Transverse colon (tissue), 4 donors: ENCODE measurements around the gene RNF26. TPM values are rescaled to one million over a fixed set of nuclear protein-coding genes. Genes with fewer than 3 reads are reported as not detected.

Experiments used
- DNase-seq: peaks from one replicate; pipeline ENCODE4 v3.0.0-alpha.2; 2019
- H3K27ac ChIP-seq, 4 donors: fragments of 200-600 bp; sonication (generic); 2 replicates each; pipeline ENCODE4 v1.5.1; 2016 to 2018; ENCODE audit warnings: inconsistent platforms in 4 of 4
- H3K27me3 ChIP-seq: fragments of 200-600 bp; sonication (generic); 2 replicates; pipeline ENCODE4 v1.5.1; 2017; ENCODE audit warnings: inconsistent platforms
- H3K36me3 ChIP-seq, 4 donors: fragments of 200-600 bp; sonication (generic); 2 replicates each; pipeline ENCODE4 v1.5.1; 2017 to 2019; ENCODE audit warnings: inconsistent platforms in 4 of 4
- H3K4me1 ChIP-seq, 4 donors: fragments of 200-600 bp; sonication (generic); 2 replicates each; pipeline ENCODE4 v1.5.1; 2017 to 2020; ENCODE audit warnings: inconsistent platforms in 4 of 4
- H3K4me3 ChIP-seq, 4 donors: fragments of 200-600 bp; sonication (generic); 1 replicate in 1 of 4; 2 replicates in 3 of 4; pipeline versions ENCODE4 v1.5.1 to v1.6.1; 2017 to 2019; ENCODE audit warnings: inconsistent platforms in 4 of 4
- H3K9me3 ChIP-seq, 2 donors: fragments of 200-600 bp; sonication (generic); 2 replicates each; pipeline ENCODE4 v1.5.1; 2017 to 2019; ENCODE audit warnings: inconsistent platforms in 2 of 2
- EP300 ChIP-seq: sonication (generic); formaldehyde crosslinking; IDR thresholded peaks from one replicate; pipeline ENCODE4 v1.6.1; 2017; ENCODE audit warnings: antibody characterized with exemption, low read depth
- POLR2A ChIP-seq: fragments of 450-650 bp; IDR thresholded peaks from one replicate; pipeline ENCODE4 v1.6.1; 2016; ENCODE audit warnings: antibody characterized with exemption, mild to moderate bottlenecking, moderate library complexity
- POLR2AphosphoS5 ChIP-seq, 3 donors: sonication (generic); formaldehyde crosslinking; IDR thresholded peaks; one replicate each; pipeline ENCODE4 v1.6.1; 2016; ENCODE audit warnings: antibody characterized with exemption in 3 of 3
- WGBS, 2 donors: methylation state at CpG; one replicate each; pipeline ENCODE4 v1.1.5; 2018; ENCODE audit warnings: low coverage in 1 of 2; 5-methylcytosine and 5-hydroxymethylcytosine counted together
- in situ Hi-C, 4 donors: fragments of 200-750 bp; cut with MboI; loops; one replicate each; pipeline versions ENCODE4 v1.15.0 to v1.15.1; 2017; ENCODE audit warnings: low sequenced_read_pairs in 3 of 4, low pct_ligation_motif_present in 1 of 4, low pct_unique_long_range_greater_than_20kb in 1 of 4
- intact Hi-C: fragments of 100-400 bp; cut with DNase I; formaldehyde crosslinking; loops from one replicate; pipeline ENCODE4 v1.15.1; 2023; ENCODE audit warnings: low total_unique reads
- total RNA-seq, 4 donors: library from RNA; depleted of rRNA; stranded (reverse); fragments of >200 nt; gene quantifications; one replicate each; pipeline ENCODE4 v1.1.0, GENCODE V29; 2016
- TF ChIP-seq, protein P1 (sequence below), 5 experiments: fragments of 200-600 bp in 3 of 5; fragments of 450-650 bp in 2 of 5; sonication (generic) in 3 of 5; IDR thresholded peaks; 1 replicate in 2 of 5; 2 replicates in 3 of 5; pipeline ENCODE4 v1.5.1; 2016 to 2017; ENCODE audit warnings: antibody characterized with exemption in 5 of 5, inconsistent platforms in 3 of 5, mild to moderate bottlenecking in 2 of 5, moderate library complexity in 1 of 5

Gene RNF26
- total RNA-seq, 4 donors from 2014 or later: 10.0 to 27.3 (median 13.9) TPM

DNA sequence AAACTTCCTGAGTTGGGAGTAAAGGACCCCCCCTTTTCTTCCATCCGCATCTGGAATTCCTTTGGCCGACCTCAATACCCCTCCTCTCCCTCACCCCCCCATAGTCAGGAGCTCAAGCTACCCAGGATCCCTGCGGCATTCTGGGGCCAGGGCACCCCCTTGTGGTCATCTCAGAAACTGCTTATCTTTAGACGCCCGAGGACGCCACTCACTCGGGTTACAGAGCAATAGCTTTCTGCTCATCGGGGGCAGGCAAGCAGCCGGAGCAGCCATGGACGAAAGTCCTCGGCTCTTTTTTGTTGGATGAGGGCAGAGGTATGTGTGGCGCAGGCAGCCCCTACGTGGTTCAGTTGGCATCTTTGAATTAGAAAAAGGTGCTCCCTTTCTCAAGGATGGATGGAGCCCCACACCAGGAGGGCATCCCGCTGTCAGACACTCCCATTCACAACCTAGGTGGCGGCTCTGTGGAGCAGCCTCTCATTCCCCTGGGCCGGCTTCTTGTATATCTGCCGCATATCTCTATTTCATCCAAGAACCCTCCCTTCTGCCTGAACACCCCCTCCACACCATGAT lies 4.1 kb downstream of the RNF26 start:
- Histone ChIP-seq H3K9me3 (no peaks in the 10 kb centered on the region), H3K36me3 (no peaks in the 10 kb centered on the region), H3K27me3 (peaks cover 37% of the 10 kb centered on the region), H3K27ac (peak overlapping the region; percentile 80 to 84 (median 82)), H3K4me1 (peaks cover 23 to 68% (median 50%) of the 10 kb centered on the region in 4 donors), H3K4me3 (peak overlapping the region in 1 of 4 donors; percentile 47)
- intact Hi-C loops: no loop called here
- WGBS, 2 donors: 18% methylated on average over 17 of the region's 17 CpGs; no CpG with 5 or more reads in 1 of the 2 donors
- TF ChIP-seq EP300: no peak
- TF ChIP-seq, protein P1, sequence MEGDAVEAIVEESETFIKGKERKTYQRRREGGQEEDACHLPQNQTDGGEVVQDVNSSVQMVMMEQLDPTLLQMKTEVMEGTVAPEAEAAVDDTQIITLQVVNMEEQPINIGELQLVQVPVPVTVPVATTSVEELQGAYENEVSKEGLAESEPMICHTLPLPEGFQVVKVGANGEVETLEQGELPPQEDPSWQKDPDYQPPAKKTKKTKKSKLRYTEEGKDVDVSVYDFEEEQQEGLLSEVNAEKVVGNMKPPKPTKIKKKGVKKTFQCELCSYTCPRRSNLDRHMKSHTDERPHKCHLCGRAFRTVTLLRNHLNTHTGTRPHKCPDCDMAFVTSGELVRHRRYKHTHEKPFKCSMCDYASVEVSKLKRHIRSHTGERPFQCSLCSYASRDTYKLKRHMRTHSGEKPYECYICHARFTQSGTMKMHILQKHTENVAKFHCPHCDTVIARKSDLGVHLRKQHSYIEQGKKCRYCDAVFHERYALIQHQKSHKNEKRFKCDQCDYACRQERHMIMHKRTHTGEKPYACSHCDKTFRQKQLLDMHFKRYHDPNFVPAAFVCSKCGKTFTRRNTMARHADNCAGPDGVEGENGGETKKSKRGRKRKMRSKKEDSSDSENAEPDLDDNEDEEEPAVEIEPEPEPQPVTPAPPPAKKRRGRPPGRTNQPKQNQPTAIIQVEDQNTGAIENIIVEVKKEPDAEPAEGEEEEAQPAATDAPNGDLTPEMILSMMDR (IDR thresholded peaks at IDR 0.05): peak; percentile 81 to 86 (median 86)
- in situ Hi-C loops: no loop called here
- peak; percentile 76 for DNase-seq

DNA sequence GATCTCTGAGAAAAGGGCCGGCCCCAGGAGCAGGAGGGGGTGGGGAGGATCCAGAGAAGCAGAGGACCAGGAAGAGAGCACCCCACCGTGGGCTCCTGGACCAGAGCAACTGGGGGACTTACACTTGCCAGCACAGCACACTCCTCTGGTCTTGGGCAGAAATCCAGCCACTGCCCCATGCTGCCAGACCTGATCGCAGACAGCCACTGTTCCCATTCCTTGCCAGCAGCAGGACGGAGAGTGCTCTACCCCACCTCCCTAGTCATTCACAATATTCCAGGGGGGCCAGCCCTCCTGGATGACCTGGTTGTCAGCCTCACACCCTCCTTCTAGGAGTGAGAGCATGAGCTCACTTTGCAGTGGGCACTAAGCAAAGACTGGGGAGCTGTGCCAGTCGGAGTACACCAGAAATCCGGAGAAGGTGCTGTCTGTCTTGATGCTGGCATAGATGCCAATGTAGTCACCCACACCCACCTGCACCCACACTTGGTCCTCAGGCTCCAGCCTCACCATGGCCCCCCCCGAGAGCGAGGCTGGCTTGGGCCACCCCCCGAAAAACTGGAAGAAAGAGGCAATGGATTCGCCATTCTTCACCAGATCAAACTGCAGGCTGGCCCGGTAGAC lies 4.8 kb downstream of the RNF26 start:
- H3K9me3 ChIP-seq: no peaks in the 10 kb centered on the region
- TF ChIP-seq POLR2A (no peak), POLR2AphosphoS5 (IDR thresholded peaks at IDR 0.05) (no peak), EP300 (no peak)
- TF ChIP-seq, protein P1 (IDR thresholded peaks at IDR 0.05): no peak
- H3K4me1 ChIP-seq: peaks cover 23 to 62% (median 48%) of the 10 kb centered on the region in 4 donors
- peak overlapping the region in 3 of 4 donors; percentile 38 to 49 (median 47) for H3K4me3 ChIP-seq
- DNase-seq: no peak
- peaks cover 41% of the 10 kb centered on the region for H3K27me3 ChIP-seq
- 60 to 100% methylated on average over 2 to 11 of the region's 11 CpGs for WGBS, 2 donors
- H3K36me3 ChIP-seq: no peaks in the 10 kb centered on the region
- intact Hi-C loops (no loop called here), in situ Hi-C loops (no loop called here)
- H3K27ac ChIP-seq: peak overlapping the region; percentile 80 to 84 (median 82)

DNA sequence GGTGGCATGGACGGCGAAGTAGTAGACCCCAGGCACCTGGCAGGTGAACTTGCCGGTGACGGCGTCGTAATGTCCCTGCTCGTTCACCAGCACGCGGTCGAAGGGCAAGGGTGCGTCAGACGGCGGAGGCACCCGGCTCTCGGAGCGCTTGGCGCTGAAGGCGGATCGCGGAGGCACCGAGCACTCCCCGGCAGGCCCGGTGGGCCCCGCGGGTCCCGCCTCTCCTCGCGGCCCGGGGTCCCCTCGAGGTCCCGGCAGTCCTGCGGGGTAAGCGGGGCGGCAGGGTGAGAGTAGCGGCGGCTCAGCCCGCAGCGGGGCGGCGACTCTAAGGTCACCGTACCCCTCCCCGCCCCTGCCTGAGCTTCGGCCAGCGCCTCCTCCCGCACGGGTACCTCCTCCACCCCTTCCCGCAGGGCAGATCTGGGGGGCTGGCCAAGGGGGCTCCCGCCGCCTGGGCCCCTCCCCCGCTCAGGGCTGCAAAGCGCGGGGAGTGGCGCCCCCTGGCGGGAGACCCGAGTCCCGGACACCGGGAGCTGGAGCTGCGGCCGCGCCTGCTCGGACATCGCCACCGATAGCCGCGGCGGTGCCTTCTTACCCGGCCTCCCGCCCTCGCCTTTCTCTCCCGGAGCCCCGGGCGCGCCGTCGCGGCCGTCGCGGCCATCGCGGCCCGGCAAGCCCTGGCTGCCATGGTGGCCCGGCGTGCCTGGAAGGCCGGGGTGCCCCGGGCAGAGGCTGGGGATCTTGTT lies 5.4 kb downstream of the RNF26 start:
- intact Hi-C loops (no loop called here), in situ Hi-C loops (no loop called here)
- TF ChIP-seq POLR2AphosphoS5 (IDR thresholded peaks at IDR 0.05) (no peak), EP300 (no peak)
- TF ChIP-seq, protein P1 (IDR thresholded peaks at IDR 0.05): peak; percentile 67 to 93 (median 90)
- whole genome bisulfite sequencing, 2 donors: 17% methylated on average over 15 of the region's 86 CpGs; no CpG with 5 or more reads in 1 of the 2 donors
- Histone ChIP-seq H3K4me1 (peaks cover 23 to 62% (median 48%) of the 10 kb centered on the region in 4 donors), H3K27me3 (peaks cover 41% of the 10 kb centered on the region), H3K27ac (peak overlapping the region; percentile 80 to 84 (median 82)), H3K4me3 (peak overlapping the region; percentile 27 to 49 (median 42)), H3K36me3 (no peaks in the 10 kb centered on the region), H3K9me3 (no peaks in the 10 kb centered on the region)
- DNase-seq: peak; percentile 68
